WI38 (cell line): ENCODE measurements around the gene SMYD3.

ENCODE experiments used
- H3K4me3 ChIP-seq: 2 replicates; pipeline ENCODE4 v1.5.1; 2011; ENCODE audit warnings: low read depth, mild to moderate bottlenecking, control low read depth, low read length
- TF ChIP-seq, protein P1 (sequence below): IDR thresholded peaks from 2 replicates; pipeline ENCODE4 v1.5.1; 2012; ENCODE audit warnings: low read depth, mild to moderate bottlenecking, control low read depth, low read length

SMYD3 gene

DNA sequence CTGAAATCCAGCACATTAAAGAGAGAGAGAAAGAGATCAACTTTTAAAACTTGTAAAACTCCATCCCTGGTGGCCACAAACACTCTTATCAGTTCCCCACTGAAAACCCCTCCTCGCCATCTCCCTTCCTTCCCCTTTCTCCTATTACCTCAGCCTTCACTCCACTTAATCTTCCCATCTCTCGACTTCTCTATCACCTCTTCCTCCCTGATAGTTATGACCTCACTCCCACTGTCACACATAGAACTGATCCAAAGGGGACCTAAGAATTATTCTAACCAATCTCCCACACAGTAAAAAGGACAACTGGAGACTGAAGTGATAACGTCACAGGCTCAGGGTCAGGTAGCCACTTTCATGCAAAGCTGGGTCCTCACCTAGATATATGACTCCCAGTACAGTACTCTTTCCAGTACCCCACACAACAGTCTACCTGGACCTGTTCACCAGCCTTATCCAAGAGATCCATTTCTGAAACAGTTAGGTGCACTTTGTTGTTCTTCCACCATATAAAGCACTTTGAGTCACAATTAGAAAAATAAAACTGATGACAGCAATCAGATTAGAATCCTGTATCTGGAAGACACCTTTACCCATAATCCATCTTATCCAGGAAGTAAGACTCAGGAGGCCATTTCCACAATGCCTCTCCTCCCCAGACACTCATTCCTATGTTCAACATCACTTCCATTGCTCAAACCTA is 324.8 kb downstream of the SMYD3 start:
- TF ChIP-seq, protein P1, sequence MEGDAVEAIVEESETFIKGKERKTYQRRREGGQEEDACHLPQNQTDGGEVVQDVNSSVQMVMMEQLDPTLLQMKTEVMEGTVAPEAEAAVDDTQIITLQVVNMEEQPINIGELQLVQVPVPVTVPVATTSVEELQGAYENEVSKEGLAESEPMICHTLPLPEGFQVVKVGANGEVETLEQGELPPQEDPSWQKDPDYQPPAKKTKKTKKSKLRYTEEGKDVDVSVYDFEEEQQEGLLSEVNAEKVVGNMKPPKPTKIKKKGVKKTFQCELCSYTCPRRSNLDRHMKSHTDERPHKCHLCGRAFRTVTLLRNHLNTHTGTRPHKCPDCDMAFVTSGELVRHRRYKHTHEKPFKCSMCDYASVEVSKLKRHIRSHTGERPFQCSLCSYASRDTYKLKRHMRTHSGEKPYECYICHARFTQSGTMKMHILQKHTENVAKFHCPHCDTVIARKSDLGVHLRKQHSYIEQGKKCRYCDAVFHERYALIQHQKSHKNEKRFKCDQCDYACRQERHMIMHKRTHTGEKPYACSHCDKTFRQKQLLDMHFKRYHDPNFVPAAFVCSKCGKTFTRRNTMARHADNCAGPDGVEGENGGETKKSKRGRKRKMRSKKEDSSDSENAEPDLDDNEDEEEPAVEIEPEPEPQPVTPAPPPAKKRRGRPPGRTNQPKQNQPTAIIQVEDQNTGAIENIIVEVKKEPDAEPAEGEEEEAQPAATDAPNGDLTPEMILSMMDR: no peak
- H3K4me3 ChIP-seq: no peak overlapping the region

DNA sequence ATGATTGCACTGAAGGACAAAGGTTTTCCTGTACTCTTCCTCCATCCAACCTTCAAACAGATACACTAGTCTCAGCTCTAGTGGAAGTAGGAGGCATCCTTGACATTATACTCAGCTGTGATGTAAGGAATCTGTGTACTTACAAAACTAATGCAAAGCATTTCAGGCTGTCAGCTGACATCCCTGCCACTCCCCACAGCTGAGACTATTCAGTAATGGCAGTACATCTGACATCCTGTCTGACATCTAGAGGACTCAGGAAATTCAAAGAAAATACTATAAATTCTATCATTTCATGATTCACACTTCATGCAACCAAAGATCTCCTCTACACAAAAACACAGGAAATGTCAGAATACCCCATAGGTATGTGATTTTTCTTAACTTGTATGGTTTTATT is 325.8 kb downstream of the SMYD3 start:
- TF ChIP-seq, protein P1: no peak
- H3K4me3 ChIP-seq: no peak overlapping the region

DNA sequence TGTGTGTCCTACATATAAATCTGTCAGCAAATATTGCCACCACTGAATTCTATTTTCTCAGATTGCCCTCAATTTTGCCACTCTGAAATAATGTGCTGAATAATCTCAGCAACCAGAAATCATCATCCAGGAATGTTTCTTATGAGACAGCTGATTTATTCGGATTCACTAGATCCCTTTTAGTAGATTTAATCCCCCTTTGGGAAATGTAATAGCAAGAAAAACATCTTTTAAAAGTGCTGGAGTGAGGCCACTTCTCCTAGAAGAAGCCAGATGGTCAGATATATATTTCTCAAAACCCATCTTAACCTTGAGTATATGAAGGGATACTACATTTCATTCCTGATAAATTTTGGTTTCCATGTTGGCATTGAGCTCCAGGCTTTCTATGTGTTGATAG is 327.7 kb downstream of the SMYD3 start:
- H3K4me3 ChIP-seq: no peak overlapping the region
- TF ChIP-seq, protein P1: no peak

GRCh38 chr1:246178717-246179311 is 328.3 kb downstream of the SMYD3 start:
- TF ChIP-seq, protein P1: no peak
- no peak overlapping the region for H3K4me3 ChIP-seq

GRCh38 chr1:246176126-246177024 is 330.7 kb downstream of the SMYD3 start:
- H3K4me3 ChIP-seq: no peak overlapping the region
- TF ChIP-seq, protein P1: no peak

DNA sequence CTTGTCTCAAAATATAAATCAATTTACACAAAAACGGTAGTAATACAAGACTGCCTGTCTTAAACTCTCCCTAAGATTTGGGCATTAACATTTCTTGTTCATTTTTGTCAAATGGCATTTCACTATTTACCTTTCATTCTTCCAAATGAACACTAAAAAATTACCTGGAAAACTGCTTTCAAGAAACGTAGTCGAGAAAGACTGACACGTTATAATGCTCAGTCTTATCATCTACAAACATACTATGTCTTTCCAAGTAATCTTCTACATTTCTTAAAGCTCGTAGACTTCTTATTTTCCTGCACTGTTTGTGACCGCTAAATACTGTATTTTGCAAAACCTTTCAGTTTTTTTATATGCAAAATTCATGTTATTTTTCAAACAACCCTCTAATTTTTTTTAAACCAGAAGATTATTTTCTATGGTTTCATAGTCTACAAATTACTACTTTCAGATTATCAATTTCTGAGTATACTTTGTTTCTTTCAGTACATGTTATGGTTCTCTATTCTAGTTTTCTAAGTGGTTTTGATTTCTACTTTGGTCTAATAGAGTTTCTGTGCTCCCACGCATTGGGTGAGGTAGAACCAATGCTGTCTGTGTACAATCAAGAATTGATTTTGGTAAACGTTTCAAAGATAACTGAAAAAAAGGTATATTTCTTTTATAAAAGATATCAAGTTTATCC is 336.4 kb downstream of the SMYD3 start:
- TF ChIP-seq, protein P1: no peak

More for the DNA sequence above, 336.4 kb downstream of the SMYD3 start:
- H3K4me3 ChIP-seq: no peak overlapping the region
